K562 (cell line): ENCODE data around the gene IGF2BP1. TPM values are rescaled to one million over a fixed set of nuclear protein-coding genes. Genes with fewer than 3 reads are reported as not detected.

Experiments
- ZFP36 ChIP-seq: fragments of 150-350 bp; IDR thresholded peaks from 2 replicates; pipeline ENCODE4 v1.6.1; 2018; ENCODE audit warnings: low read length, low read depth; ENCODE audit not compliant: partially characterized antibody
- polyA plus RNA-seq, 8 experiments: library from polyadenylated mRNA; depleted of rRNA in 4 of 8; stranded (reverse) in 5 of 8; unstranded in 3 of 8; fragments of >200 nt; fragmentation: Nextera tagmentation in 2 of 8; fragmentation: Illumina TruSeq in 1 of 8; extraction: Ambion mirVana in 2 of 8; extraction: Trizol in 1 of 8; gene quantifications; 2 replicates each; pipeline versions ENCODE4 v1.2.1 to v1.2.3, GENCODE V29; 2011 to 2014; ENCODE audit warnings: inconsistent platforms in 1 of 8, missing spikeins in 1 of 8
- total RNA-seq, 7 experiments: library from RNA; depleted of rRNA in 6 of 7; stranded (reverse); fragments of >200 nt in 6 of 7; fragmentation: Illumina TruSeq in 2 of 7; extraction: Trizol in 2 of 7; gene quantifications; 2 replicates each; pipeline versions ENCODE4 v1.2.1 to v1.2.3, GENCODE V29; 2011 to 2021; ENCODE audit warnings: low replicate concordance in 1 of 7
- TF ChIP-seq, protein P1 (sequence below): IDR thresholded peaks from 2 replicates; pipeline ENCODE4 v1.6.1; 2011; ENCODE audit warnings: borderline replicate concordance, low read depth, mild to moderate bottlenecking, moderate library complexity, low read length; ENCODE audit not compliant: insufficient read depth, poor library complexity, severe bottlenecking
- TF ChIP-seq, protein P2 (sequence below): fragments of 200-600 bp; sonication (generic); IDR thresholded peaks from one replicate; pipeline ENCODE4 v1.6.1; 2012; ENCODE audit warnings: mild to moderate bottlenecking, low read depth, low read length, inconsistent platforms
- TF ChIP-seq, protein P3 (sequence below), 3 experiments: fragments of 200-800 bp in 1 of 3; fragments of 250-450 bp in 1 of 3; fragments of 450-650 bp in 1 of 3; sonication (Bioruptor Pico) in 1 of 3; sonication (Bioruptor generic) in 1 of 3; formaldehyde crosslinking in 1 of 3; IDR thresholded peaks; 2 replicates each; pipeline versions ENCODE4 v1.6.1 to v1.8.0; 2016 to 2022; ENCODE audit warnings: mild to moderate bottlenecking in 2 of 3, missing genetic modification characterization in 2 of 3, missing compliant biosample characterization in 1 of 3, moderate library complexity in 1 of 3
- TF ChIP-seq, protein P4 (sequence below): fragments of 250-450 bp; sonication (Bioruptor Pico); IDR thresholded peaks from 2 replicates; pipeline ENCODE4 v1.8.0; 2022; ENCODE audit warnings: inconsistent platforms, mild to moderate bottlenecking, moderate library complexity, borderline replicate concordance

Gene IGF2BP1
- total and polyA plus RNA-seq, 9 of the 15 experiments (the other 6 are each of a cell fraction or from before 2014, with no cell fraction given): 13.0 to 318 (median 53.6) TPM

DNA sequence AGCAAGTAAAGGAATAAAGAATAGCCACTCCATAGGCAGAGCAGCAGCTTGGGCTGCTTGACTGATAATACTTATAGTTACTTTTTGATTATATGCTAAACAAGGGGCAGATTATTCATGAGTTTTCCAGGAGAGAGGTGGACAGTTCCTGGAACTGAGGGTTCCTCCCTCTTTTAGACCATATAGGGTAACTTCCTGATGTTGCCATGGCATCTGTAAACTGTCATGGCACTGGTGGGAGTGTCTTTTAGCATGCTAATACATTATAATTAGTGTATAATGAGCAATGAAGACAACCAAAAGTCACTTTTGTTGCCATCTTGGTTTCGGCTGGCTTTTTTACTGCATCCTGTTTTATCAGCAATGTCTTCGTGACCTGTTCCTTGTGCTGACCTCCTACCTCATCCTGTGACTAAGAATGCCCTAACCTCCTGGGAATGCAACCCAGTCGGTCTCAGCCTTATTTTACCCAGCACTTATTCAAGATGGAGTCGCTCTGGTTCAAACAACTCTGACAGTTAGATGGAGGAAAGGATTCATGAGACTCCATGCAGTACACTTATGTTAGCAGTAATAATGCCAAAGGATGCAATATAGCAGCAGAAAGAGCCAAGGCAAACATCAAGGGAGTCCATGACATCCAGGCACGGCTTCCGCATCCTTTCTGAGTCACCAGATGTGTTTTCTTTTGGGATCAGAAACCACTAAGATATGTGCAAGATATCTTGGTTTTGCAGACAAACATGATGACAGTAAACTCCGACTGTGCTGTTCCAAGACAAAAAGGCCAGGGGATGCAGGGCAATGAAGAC is 79.6 kb downstream of the IGF2BP1 start (continued):
- TF ChIP-seq, protein P1, sequence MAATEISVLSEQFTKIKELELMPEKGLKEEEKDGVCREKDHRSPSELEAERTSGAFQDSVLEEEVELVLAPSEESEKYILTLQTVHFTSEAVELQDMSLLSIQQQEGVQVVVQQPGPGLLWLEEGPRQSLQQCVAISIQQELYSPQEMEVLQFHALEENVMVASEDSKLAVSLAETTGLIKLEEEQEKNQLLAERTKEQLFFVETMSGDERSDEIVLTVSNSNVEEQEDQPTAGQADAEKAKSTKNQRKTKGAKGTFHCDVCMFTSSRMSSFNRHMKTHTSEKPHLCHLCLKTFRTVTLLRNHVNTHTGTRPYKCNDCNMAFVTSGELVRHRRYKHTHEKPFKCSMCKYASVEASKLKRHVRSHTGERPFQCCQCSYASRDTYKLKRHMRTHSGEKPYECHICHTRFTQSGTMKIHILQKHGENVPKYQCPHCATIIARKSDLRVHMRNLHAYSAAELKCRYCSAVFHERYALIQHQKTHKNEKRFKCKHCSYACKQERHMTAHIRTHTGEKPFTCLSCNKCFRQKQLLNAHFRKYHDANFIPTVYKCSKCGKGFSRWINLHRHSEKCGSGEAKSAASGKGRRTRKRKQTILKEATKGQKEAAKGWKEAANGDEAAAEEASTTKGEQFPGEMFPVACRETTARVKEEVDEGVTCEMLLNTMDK: no peak
- no peak for TF ChIP-seq ZFP36
- TF ChIP-seq, protein P2, sequence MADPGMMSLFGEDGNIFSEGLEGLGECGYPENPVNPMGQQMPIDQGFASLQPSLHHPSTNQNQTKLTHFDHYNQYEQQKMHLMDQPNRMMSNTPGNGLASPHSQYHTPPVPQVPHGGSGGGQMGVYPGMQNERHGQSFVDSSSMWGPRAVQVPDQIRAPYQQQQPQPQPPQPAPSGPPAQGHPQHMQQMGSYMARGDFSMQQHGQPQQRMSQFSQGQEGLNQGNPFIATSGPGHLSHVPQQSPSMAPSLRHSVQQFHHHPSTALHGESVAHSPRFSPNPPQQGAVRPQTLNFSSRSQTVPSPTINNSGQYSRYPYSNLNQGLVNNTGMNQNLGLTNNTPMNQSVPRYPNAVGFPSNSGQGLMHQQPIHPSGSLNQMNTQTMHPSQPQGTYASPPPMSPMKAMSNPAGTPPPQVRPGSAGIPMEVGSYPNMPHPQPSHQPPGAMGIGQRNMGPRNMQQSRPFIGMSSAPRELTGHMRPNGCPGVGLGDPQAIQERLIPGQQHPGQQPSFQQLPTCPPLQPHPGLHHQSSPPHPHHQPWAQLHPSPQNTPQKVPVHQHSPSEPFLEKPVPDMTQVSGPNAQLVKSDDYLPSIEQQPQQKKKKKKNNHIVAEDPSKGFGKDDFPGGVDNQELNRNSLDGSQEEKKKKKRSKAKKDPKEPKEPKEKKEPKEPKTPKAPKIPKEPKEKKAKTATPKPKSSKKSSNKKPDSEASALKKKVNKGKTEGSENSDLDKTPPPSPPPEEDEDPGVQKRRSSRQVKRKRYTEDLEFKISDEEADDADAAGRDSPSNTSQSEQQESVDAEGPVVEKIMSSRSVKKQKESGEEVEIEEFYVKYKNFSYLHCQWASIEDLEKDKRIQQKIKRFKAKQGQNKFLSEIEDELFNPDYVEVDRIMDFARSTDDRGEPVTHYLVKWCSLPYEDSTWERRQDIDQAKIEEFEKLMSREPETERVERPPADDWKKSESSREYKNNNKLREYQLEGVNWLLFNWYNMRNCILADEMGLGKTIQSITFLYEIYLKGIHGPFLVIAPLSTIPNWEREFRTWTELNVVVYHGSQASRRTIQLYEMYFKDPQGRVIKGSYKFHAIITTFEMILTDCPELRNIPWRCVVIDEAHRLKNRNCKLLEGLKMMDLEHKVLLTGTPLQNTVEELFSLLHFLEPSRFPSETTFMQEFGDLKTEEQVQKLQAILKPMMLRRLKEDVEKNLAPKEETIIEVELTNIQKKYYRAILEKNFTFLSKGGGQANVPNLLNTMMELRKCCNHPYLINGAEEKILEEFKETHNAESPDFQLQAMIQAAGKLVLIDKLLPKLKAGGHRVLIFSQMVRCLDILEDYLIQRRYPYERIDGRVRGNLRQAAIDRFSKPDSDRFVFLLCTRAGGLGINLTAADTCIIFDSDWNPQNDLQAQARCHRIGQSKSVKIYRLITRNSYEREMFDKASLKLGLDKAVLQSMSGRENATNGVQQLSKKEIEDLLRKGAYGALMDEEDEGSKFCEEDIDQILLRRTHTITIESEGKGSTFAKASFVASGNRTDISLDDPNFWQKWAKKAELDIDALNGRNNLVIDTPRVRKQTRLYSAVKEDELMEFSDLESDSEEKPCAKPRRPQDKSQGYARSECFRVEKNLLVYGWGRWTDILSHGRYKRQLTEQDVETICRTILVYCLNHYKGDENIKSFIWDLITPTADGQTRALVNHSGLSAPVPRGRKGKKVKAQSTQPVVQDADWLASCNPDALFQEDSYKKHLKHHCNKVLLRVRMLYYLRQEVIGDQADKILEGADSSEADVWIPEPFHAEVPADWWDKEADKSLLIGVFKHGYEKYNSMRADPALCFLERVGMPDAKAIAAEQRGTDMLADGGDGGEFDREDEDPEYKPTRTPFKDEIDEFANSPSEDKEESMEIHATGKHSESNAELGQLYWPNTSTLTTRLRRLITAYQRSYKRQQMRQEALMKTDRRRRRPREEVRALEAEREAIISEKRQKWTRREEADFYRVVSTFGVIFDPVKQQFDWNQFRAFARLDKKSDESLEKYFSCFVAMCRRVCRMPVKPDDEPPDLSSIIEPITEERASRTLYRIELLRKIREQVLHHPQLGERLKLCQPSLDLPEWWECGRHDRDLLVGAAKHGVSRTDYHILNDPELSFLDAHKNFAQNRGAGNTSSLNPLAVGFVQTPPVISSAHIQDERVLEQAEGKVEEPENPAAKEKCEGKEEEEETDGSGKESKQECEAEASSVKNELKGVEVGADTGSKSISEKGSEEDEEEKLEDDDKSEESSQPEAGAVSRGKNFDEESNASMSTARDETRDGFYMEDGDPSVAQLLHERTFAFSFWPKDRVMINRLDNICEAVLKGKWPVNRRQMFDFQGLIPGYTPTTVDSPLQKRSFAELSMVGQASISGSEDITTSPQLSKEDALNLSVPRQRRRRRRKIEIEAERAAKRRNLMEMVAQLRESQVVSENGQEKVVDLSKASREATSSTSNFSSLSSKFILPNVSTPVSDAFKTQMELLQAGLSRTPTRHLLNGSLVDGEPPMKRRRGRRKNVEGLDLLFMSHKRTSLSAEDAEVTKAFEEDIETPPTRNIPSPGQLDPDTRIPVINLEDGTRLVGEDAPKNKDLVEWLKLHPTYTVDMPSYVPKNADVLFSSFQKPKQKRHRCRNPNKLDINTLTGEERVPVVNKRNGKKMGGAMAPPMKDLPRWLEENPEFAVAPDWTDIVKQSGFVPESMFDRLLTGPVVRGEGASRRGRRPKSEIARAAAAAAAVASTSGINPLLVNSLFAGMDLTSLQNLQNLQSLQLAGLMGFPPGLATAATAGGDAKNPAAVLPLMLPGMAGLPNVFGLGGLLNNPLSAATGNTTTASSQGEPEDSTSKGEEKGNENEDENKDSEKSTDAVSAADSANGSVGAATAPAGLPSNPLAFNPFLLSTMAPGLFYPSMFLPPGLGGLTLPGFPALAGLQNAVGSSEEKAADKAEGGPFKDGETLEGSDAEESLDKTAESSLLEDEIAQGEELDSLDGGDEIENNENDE: no peak
- TF ChIP-seq, protein P3, sequence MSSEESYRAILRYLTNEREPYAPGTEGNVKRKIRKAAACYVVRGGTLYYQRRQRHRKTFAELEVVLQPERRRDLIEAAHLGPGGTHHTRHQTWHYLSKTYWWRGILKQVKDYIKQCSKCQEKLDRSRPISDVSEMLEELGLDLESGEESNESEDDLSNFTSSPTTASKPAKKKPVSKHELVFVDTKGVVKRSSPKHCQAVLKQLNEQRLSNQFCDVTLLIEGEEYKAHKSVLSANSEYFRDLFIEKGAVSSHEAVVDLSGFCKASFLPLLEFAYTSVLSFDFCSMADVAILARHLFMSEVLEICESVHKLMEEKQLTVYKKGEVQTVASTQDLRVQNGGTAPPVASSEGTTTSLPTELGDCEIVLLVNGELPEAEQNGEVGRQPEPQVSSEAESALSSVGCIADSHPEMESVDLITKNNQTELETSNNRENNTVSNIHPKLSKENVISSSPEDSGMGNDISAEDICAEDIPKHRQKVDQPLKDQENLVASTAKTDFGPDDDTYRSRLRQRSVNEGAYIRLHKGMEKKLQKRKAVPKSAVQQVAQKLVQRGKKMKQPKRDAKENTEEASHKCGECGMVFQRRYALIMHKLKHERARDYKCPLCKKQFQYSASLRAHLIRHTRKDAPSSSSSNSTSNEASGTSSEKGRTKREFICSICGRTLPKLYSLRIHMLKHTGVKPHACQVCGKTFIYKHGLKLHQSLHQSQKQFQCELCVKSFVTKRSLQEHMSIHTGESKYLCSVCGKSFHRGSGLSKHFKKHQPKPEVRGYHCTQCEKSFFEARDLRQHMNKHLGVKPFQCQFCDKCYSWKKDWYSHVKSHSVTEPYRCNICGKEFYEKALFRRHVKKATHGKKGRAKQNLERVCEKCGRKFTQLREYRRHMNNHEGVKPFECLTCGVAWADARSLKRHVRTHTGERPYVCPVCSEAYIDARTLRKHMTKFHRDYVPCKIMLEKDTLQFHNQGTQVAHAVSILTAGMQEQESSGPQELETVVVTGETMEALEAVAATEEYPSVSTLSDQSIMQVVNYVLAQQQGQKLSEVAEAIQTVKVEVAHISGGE (CRISPR knock-in tag; IDR thresholded peaks at IDR 0.05): peak in 1 of 3 experiments; percentile 88; a peak in 2 of 6 replicates
- TF ChIP-seq, protein P4, sequence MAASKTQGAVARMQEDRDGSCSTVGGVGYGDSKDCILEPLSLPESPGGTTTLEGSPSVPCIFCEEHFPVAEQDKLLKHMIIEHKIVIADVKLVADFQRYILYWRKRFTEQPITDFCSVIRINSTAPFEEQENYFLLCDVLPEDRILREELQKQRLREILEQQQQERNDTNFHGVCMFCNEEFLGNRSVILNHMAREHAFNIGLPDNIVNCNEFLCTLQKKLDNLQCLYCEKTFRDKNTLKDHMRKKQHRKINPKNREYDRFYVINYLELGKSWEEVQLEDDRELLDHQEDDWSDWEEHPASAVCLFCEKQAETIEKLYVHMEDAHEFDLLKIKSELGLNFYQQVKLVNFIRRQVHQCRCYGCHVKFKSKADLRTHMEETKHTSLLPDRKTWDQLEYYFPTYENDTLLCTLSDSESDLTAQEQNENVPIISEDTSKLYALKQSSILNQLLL: no peak
